ENCODE data around the gene SYCP3.

Gene SYCP3

DNA sequence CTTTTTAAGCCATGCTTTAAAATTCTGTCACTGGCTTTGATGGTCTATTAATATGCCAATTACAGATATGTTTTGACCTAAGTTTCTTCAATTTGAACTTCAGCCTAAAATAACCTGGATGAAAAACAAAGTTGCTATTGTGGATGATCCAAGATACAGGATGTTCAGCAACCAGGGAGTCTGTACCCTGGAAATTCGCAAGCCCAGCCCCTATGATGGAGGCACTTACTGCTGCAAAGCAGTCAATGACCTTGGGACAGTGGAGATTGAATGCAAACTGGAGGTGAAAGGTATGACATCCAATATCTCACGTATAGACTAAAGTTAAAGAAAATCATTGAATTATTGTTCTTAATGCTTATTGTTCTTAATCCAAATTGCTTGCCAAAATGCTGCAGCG lies 59.0 kb downstream of the SYCP3 start:
- DNase-seq (ENCODE audit: low read depth), result no peak

Data from T follicular helper cell (primary cell).